OCI-M2 (cell line): ENCODE measurements around the gene KRT34.

ENCODE experiments used
- DNase-seq: peaks from one replicate; lab custom pipeline; 2025; ENCODE audit not compliant: unreplicated experiment; lab: John Stamatoyannopoulos, UW

Gene KRT34

DNA sequence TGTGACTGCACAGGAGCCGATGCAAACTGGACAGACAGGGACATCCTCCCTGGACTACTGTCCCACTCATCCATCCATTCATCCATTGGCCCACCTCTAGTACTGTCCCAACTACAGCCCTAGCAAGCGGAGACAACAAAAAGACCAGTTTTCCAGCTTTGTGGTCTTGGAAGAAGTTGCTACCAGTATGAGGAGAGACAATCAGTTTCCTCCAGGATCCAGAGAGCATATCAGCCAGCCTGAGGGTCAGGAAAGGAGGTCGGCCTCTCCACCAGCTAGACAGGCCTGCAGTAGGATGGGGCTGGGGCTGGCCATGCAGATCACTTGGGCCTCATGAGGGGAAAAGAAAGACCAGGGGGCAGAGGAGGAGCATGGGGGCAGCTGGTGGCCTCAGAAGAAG, 48.3 kb downstream of the KRT34 start:
- no peak for DNase-seq

DNA sequence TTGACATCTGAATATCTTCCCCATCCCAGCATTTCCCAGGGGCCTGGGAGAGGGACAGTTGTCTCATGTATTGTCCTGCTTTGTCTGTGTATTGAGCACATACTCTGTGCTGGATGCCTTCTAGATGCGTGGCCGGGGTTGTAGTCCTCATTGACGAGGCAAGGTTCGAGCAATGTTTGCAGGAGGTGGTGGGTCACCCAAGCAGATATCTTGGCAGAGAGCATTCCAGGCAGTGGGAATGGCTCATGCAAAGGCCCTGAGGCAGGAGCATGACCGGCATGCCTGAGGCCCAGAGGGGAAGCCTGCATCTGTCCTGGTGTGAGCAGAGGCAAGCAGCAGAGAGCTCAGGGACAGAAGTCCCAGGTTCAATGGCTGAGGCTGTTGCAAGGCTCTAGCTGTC, 49.0 kb downstream of the KRT34 start:
- no peak for DNase-seq

DNA sequence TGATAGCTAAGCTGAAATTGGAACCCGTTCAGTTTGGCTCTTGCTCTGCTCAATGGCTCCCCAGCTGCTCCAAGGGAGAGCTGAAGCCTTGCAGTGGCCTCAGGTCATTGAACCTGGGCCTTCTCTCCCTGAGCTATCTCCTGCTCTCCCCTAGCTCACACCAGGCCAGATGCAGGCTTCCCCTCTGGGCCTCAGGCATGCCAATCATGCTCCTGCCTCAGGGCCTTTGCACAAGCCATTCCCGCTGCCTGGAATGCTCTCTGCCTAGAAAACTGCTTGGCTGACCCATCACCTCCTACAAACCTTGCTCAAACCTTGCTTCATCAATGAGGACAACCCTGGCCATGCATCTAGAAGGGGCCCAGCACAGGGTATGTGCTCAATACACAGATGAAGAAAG, 49.9 kb downstream of the KRT34 start:
- no peak for DNase-seq

DNA sequence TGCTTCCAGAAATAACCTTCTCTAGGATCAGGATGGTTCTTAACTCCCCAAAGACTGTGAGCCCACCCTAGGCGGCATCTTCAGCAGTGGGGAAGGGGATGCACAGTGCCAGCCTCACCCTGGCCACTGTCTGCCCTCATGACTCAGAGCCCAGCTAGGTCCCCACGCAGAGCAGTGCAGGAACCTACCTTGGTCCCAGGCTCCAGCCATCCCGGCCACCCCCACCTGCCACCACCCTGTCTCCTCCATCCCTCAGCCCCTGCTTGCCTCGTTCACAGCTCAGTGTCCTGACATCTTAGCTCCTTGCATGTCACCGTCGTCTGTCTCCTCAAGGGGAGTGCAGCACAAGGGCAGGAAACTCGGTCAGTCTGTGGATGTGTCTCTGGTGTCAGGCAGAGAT, 50.5 kb downstream of the KRT34 start:
- DNase-seq: no peak

DNA sequence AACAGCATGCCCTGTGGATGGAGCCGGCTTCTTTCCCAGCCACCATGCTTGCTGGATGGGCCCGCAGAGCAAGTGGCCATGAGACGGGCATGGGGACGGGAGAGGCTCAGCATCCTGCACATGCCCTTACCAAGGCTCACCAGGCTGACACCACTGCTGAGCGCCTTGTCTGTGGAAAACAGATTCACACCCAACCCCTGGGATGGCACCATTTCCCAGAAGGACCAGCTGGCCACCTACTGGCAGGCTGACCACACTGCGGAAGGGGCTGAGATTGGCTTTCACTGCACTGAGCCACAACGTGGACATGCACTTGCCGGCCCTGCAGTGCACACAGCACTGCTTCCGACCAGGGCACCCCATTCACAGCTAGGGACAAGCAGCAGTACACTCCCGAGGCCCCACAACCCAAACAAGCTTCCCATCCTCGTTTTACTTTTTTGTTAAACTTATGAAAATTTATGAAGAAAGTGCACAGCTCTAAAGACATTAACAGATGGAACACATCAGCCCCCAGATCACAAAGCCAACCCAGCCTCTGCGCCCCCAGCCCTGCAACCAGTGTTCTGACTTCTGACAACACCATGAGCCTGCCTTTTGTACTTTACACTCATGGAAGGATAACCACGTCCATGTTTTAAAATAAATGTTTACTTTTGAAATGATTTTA, 52.7 kb downstream of the KRT34 start:
- DNase-seq: no peak

DNA sequence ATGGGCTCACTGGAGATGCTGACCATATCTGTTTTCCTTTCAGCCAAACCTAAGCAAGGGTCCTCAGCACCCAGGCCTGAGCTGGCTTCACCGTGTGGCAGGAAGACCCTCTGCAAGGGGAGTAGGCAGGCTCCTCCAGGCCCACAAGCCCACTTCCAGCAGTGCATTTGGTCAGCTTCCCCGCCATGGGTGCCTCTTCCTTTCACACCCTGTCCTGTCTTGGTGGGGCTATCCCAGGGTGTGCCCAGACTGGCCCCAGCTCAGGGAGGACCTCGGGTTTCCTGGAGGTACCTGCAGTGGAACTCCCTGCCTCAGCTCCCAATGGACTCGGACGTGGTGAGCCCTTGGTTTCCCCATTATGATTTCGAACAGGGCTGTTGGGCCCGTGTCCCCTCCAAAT, 53.9 kb downstream of the KRT34 start:
- DNase-seq: no peak
